ENCODE data around the gene SLC15A1.

Gene SLC15A1

DNA sequence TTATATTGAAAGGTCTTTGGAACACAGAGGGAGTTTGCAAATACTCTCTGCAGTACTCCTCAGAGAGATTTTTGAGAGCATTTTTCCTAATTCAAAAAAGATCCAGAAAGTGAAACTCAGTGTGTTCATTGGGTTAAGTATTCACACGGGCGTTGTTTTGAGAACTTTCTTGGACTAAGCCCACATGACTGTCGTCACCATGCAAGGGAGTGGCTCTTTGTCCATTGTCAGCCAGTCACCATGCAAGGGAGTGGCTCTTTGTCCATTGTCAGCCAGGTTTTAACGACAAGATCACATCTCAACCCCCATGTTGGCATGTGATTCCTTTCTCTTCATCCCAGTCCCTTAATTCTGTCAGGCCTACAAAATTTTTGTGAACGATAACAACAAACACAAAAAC is 94.3 kb downstream of the SLC15A1 start:
- no peak overlapping the region for H3K27ac ChIP-seq (ENCODE audit: extremely low read depth, low read depth, low read length)
- no peak overlapping the region for H3K4me3 ChIP-seq (ENCODE audit: low read depth, low read length)
- ChIA-PET CTCF (no interaction called here), POLR2A (no interaction called here)
- TF ChIP-seq YY1 (tag by site-specific recombination; IDR thresholded peaks at IDR 0.05) (no peak), ZNF654 (tag by site-specific recombination; IDR thresholded peaks at IDR 0.05; ENCODE audit: low read depth) (no peak), ZNF701 (tag by site-specific recombination; IDR thresholded peaks at IDR 0.05) (no peak), ZFP69B (tag by site-specific recombination; IDR thresholded peaks at IDR 0.05) (no peak), ZBTB21 (tag by site-specific recombination; IDR thresholded peaks at IDR 0.05) (no peak), OVOL3 (tag by site-specific recombination; IDR thresholded peaks at IDR 0.05) (no peak), ZNF24 (tag by site-specific recombination; IDR thresholded peaks at IDR 0.05) (no peak), ZNF350 (tag by site-specific recombination; IDR thresholded peaks at IDR 0.05) (no peak), PRDM4 (tag by site-specific recombination; IDR thresholded peaks at IDR 0.05) (no peak)
- TF ChIP-seq, protein P1, sequence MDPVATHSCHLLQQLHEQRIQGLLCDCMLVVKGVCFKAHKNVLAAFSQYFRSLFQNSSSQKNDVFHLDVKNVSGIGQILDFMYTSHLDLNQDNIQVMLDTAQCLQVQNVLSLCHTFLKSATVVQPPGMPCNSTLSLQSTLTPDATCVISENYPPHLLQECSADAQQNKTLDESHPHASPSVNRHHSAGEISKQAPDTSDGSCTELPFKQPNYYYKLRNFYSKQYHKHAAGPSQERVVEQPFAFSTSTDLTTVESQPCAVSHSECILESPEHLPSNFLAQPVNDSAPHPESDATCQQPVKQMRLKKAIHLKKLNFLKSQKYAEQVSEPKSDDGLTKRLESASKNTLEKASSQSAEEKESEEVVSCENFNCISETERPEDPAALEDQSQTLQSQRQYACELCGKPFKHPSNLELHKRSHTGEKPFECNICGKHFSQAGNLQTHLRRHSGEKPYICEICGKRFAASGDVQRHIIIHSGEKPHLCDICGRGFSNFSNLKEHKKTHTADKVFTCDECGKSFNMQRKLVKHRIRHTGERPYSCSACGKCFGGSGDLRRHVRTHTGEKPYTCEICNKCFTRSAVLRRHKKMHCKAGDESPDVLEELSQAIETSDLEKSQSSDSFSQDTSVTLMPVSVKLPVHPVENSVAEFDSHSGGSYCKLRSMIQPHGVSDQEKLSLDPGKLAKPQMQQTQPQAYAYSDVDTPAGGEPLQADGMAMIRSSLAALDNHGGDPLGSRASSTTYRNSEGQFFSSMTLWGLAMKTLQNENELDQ (tag by site-specific recombination; IDR thresholded peaks at IDR 0.05; ENCODE audit: low read depth): no peak
- TF ChIP-seq, protein P2, sequence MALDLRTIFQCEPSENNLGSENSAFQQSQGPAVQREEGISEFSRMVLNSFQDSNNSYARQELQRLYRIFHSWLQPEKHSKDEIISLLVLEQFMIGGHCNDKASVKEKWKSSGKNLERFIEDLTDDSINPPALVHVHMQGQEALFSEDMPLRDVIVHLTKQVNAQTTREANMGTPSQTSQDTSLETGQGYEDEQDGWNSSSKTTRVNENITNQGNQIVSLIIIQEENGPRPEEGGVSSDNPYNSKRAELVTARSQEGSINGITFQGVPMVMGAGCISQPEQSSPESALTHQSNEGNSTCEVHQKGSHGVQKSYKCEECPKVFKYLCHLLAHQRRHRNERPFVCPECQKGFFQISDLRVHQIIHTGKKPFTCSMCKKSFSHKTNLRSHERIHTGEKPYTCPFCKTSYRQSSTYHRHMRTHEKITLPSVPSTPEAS (tag by site-specific recombination; IDR thresholded peaks at IDR 0.05): no peak
- H3K4me1 ChIP-seq (ENCODE audit: control insufficient read depth, insufficient read depth, low read length): no peaks in the 10 kb centered on the region
- no peaks in the 10 kb centered on the region for H3K9me3 ChIP-seq (ENCODE audit: control insufficient read depth, insufficient read depth, low read depth, low read length)
- no peaks in the 10 kb centered on the region for H3K36me3 ChIP-seq (ENCODE audit: control insufficient read depth in 2 of 2, insufficient read depth in 1 of 2, low read length in 2 of 2)

- no peaks in the 10 kb centered on the region for H3K36me3 ChIP-seq (ENCODE audit: control insufficient read depth in 2 of 2, insufficient read depth in 1 of 2, low read length in 2 of 2)
- no peaks in the 10 kb centered on the region for H3K4me1 ChIP-seq (ENCODE audit: control insufficient read depth, insufficient read depth, low read length)
- H3K9me3 ChIP-seq (ENCODE audit: control insufficient read depth, insufficient read depth, low read depth, low read length): no peaks in the 10 kb centered on the region
- H3K27ac ChIP-seq (ENCODE audit: extremely low read depth, low read depth, low read length): no peak overlapping the region
- no peak overlapping the region for H3K4me3 ChIP-seq (ENCODE audit: low read depth, low read length)
- POLR2A ChIA-PET: interaction anchor here (0.8 kb wide), 1 partner anchor 8 kb away, joined by 3 read pairs; no protein-coding TSS in a partner anchor
- CTCF ChIA-PET: interaction anchor here (0.6 kb wide), 2 partner anchors 104 to 704 kb away, joined by 3 read pairs; partner anchors contain the start of gene IPO5
- no peak for TF ChIP-seq ZNF138 (tag by site-specific recombination; IDR thresholded peaks at IDR 0.05; ENCODE audit: borderline replicate concordance)
- TF ChIP-seq IKZF3 (tag by site-specific recombination; IDR thresholded peaks at IDR 0.05): no peak
- no peak for TF ChIP-seq SCRT1 (tag by site-specific recombination; IDR thresholded peaks at IDR 0.05; ENCODE audit: borderline replicate concordance)
- TF ChIP-seq PRDM1 (tag by site-specific recombination; IDR thresholded peaks at IDR 0.05): 0 out of 2 replicates have a peak, but pooled peaks have one; percentile 21
- no peak for TF ChIP-seq ZNF48 (tag by site-specific recombination; IDR thresholded peaks at IDR 0.05)
- TF ChIP-seq ZNF560 (tag by site-specific recombination; IDR thresholded peaks at IDR 0.05; ENCODE audit: borderline replicate concordance): no peak
- TF ChIP-seq BCL11A (tag by site-specific recombination; IDR thresholded peaks at IDR 0.05; ENCODE audit: low read depth): no peak
- no peak for TF ChIP-seq ZNF664 (tag by site-specific recombination; IDR thresholded peaks at IDR 0.05)
Observed at GRCh38 chr13:98657506-98658085, 94.9 kb downstream of the SLC15A1 start.

Data from HEK293 (cell line).